Measurements from ENCODE around the gene IL37.

DNA sequence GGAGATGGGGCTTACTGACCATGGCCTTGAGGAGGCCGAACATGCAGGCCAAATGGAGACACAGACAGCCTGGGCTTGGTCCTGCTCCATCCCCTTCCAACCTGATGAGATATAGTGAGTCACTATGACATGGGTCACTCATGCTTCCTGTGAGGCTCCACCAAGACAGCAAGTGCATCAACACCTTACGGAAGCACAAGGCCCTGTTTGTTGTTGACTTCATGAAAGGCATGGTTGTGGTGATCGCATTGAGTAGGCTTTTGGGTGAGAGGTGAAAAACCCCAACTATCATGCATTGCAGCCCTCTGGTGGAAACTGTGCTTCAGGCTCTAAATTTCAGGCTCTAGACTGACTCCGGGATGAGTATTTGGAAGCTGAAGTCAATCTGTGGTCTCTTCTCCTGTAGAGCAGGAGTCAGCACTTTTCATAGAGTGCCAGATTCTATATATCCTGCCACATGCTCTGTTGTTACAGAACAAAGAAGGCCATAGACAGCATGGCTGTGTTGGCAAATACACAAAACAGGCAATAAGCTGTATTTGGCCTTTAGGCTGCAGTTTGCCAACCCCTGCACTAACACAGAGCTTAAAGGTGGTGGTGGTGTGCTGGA is 10.1 kb downstream of the IL37 start:
- no peak for TF ChIP-seq EZH2 (IDR thresholded peaks at IDR 0.05; ENCODE audit: insufficient read depth, low read length)
- TF ChIP-seq, protein P1, sequence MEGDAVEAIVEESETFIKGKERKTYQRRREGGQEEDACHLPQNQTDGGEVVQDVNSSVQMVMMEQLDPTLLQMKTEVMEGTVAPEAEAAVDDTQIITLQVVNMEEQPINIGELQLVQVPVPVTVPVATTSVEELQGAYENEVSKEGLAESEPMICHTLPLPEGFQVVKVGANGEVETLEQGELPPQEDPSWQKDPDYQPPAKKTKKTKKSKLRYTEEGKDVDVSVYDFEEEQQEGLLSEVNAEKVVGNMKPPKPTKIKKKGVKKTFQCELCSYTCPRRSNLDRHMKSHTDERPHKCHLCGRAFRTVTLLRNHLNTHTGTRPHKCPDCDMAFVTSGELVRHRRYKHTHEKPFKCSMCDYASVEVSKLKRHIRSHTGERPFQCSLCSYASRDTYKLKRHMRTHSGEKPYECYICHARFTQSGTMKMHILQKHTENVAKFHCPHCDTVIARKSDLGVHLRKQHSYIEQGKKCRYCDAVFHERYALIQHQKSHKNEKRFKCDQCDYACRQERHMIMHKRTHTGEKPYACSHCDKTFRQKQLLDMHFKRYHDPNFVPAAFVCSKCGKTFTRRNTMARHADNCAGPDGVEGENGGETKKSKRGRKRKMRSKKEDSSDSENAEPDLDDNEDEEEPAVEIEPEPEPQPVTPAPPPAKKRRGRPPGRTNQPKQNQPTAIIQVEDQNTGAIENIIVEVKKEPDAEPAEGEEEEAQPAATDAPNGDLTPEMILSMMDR (IDR thresholded peaks at IDR 0.05; ENCODE audit: insufficient read depth, low read depth, low read length), result no peak
